HG03196 (cell line): ENCODE measurements around the gene LONP1.

ENCODE experiments used
- ATAC-seq: cut with Tn5 transposase; IDR thresholded peaks from one replicate; pipeline ENCODE4 v1.9.1; 2021; ENCODE audit not compliant: unreplicated experiment

Gene LONP1

GRCh38 chr19:5679289-5680083 lies 40.5 kb downstream of the LONP1 start:
- no peak for ATAC-seq

- ATAC-seq = no peak
Measured at GRCh38 chr19:5678071-5678718, 41.8 kb downstream of the LONP1 start.

GRCh38 chr19:5677580-5677979 lies 42.4 kb downstream of the LONP1 start:
- no peak for ATAC-seq

- ATAC-seq = no peak
Measured at GRCh38 chr19:5677136-5677535, 42.8 kb downstream of the LONP1 start.

- no peak for ATAC-seq
Measured at GRCh38 chr19:5676772-5677105, 43.2 kb downstream of the LONP1 start.

GRCh38 chr19:5676105-5676771 lies 43.7 kb downstream of the LONP1 start:
- ATAC-seq = no peak

GRCh38 chr19:5674714-5675113 lies 45.2 kb downstream of the LONP1 start:
- ATAC-seq = no peak

- ATAC-seq = no peak
Measured at GRCh38 chr19:5673752-5674151, 46.2 kb downstream of the LONP1 start.

- ATAC-seq = no peak
Measured at GRCh38 chr19:5672708-5673459, 47.1 kb downstream of the LONP1 start.

- ATAC-seq = no peak
Measured at GRCh38 chr19:5671600-5671999, 48.3 kb downstream of the LONP1 start.

- ATAC-seq = no peak
Measured at GRCh38 chr19:5669212-5669611, 50.7 kb downstream of the LONP1 start.

- no peak for ATAC-seq
Measured at GRCh38 chr19:5667751-5668271, 52.1 kb downstream of the LONP1 start.

- no peak for ATAC-seq
Measured at GRCh38 chr19:5666921-5667610, 52.9 kb downstream of the LONP1 start.

- ATAC-seq = no peak
Measured at GRCh38 chr19:5665781-5666513, 54.0 kb downstream of the LONP1 start.

- ATAC-seq = no peak
Measured at GRCh38 chr19:5664515-5664914, 55.4 kb downstream of the LONP1 start.

GRCh38 chr19:5663904-5664303 lies 56.0 kb downstream of the LONP1 start:
- ATAC-seq = no peak

- no peak for ATAC-seq
Measured at GRCh38 chr19:5661483-5661882, 58.5 kb downstream of the LONP1 start.

- ATAC-seq = no peak
Measured at GRCh38 chr19:5655412-5655811, 64.5 kb downstream of the LONP1 start.

- no peak for ATAC-seq
Measured at GRCh38 chr19:5654931-5655330, 65.0 kb downstream of the LONP1 start.

- no peak for ATAC-seq
Measured at GRCh38 chr19:5652261-5652660, 67.7 kb downstream of the LONP1 start.
